ENCODE data around the gene GPER1.
"Not testable (repeated sequence)": the region's sequence is repeated elsewhere in the genome, so short reads cannot be mapped to it uniquely, and the experiment has no call there.

GPER1 gene

GRCh38 chr7:1087952-1088920 is at the start of gene GPER1:
Gene GPER1 (plus strand): TSS chr7:1088113. CDS start chr7:1091729, 3,616 bp downstream.
- DNase-seq = no peak

- DNase-seq = not testable (repeated sequence)
Observed at GRCh38 chr7:1040233-1040632, 47.7 kb upstream of the GPER1 start.

- peak in 1 of 3 experiments; percentile 16 for DNase-seq
Observed at GRCh38 chr7:1040790-1041189, 47.1 kb upstream of the GPER1 start.

GRCh38 chr7:1041551-1042491 is 46.1 kb upstream of the GPER1 start:
- no peak for DNase-seq

GRCh38 chr7:1042492-1042833 is 45.5 kb upstream of the GPER1 start:
- DNase-seq = no peak

GRCh38 chr7:1043552-1044188 is 44.2 kb upstream of the GPER1 start:
- no peak for DNase-seq

- DNase-seq = peak; percentile 95 to 96 (median 96)
Observed at GRCh38 chr7:1044189-1045068, 43.5 kb upstream of the GPER1 start, which contains the start of gene GPR146. Gene GPR146 (plus strand): TSS chr7:1044546. CDS start chr7:1057516, 12,970 bp downstream.

GRCh38 chr7:1045069-1046063 is 42.5 kb upstream of the GPER1 start:
- DNase-seq = no peak

- peak in 2 of 3 experiments; percentile 17 to 34 for DNase-seq
Observed at GRCh38 chr7:1046722-1047679, 40.9 kb upstream of the GPER1 start.

GRCh38 chr7:1049006-1049741 is 38.7 kb upstream of the GPER1 start:
- no peak for DNase-seq

- DNase-seq = no peak
Observed at GRCh38 chr7:1049801-1050200, 38.1 kb upstream of the GPER1 start.

- DNase-seq = no peak
Observed at GRCh38 chr7:1050254-1050906, 37.5 kb upstream of the GPER1 start.

- DNase-seq = no peak
Observed at GRCh38 chr7:1050956-1051690, 36.8 kb upstream of the GPER1 start.

- no peak for DNase-seq
Observed at GRCh38 chr7:1052031-1052818, 35.7 kb upstream of the GPER1 start.

- peak in 1 of 3 experiments; percentile 14 for DNase-seq
Observed at GRCh38 chr7:1053002-1053411, 34.9 kb upstream of the GPER1 start.

GRCh38 chr7:1053816-1054370 is 34.0 kb upstream of the GPER1 start:
- DNase-seq = no peak
